ENCODE results near the gene ATP6AP2.

ATP6AP2 gene

GRCh38 chrX:40644176-40644575, 63.4 kb downstream of the ATP6AP2 start:
- no peak for DNase-seq (ENCODE audit: low read depth, low spot score)

GRCh38 chrX:40644821-40645358, 64.1 kb downstream of the ATP6AP2 start:
- DNase-seq (ENCODE audit: low read depth, low spot score) = no peak

GRCh38 chrX:40646489-40647306, 65.9 kb downstream of the ATP6AP2 start:
- no peak for DNase-seq (ENCODE audit: low read depth, low spot score)

GRCh38 chrX:40647307-40648197, 66.8 kb downstream of the ATP6AP2 start, which contains the start of gene CXorf38:
Gene CXorf38 (minus strand): TSS chrX:40647561. CDS start chrX:40647520, 41 bp downstream.
- DNase-seq (ENCODE audit: low read depth, low spot score) = peak; percentile 82

- peak; percentile 56 for DNase-seq (ENCODE audit: low read depth, low spot score)
Measured at GRCh38 chrX:40651620-40652223, 71.0 kb downstream of the ATP6AP2 start.

- no peak for DNase-seq (ENCODE audit: low read depth, low spot score)
Measured at GRCh38 chrX:40652664-40653063, 71.9 kb downstream of the ATP6AP2 start.

GRCh38 chrX:40653535-40653934, 72.8 kb downstream of the ATP6AP2 start:
- no peak for DNase-seq (ENCODE audit: low read depth, low spot score)

Data from activated CD4-positive, CD25-positive, alpha-beta regulatory T cell treated with anti-CD3 and anti-CD28 coated beads, Interleukin-2, amount 50 U/mL, for 16 hours (primary cell).